CD14-positive monocyte (primary cell): Measurements from ENCODE around the gene CFAP61. TPM values are rescaled to one million over a fixed set of nuclear protein-coding genes. Genes with fewer than 3 reads are reported as not detected.
A peak's percentile ranks its signal among the peaks of the same experiment; 100 is the strongest.

Experiments used
- DNase-seq, 3 donors: peaks; one replicate each; pipeline ENCODE4 v3.0.0-alpha.2; 2011 to 2022
- H2AFZ ChIP-seq: 2 replicates; pipeline ENCODE4 v1.6.0; 2012; ENCODE audit warnings: mild to moderate bottlenecking, low read depth, low read length, inconsistent platforms; ENCODE audit not compliant: insufficient read depth, poor library complexity, severe bottlenecking
- H3K27ac ChIP-seq, 2 donors: 1 replicate in 1 of 2; 2 replicates in 1 of 2; pipeline ENCODE4 v1.5.1; 2012 to 2013; ENCODE audit warnings: low read length in 2 of 2, control low read depth in 1 of 2, inconsistent platforms in 1 of 2, low read depth in 1 of 2, mild to moderate bottlenecking in 1 of 2
- H3K27me3 ChIP-seq, 2 donors: one replicate each; pipeline versions ENCODE4 v1.6.0 to v1.6.1; 2011 to 2013; ENCODE audit warnings: low read length in 2 of 2; ENCODE audit not compliant: control insufficient read depth in 2 of 2, insufficient read depth in 2 of 2
- H3K36me3 ChIP-seq, 2 donors: replicated peaks in 1 of 2; 1 replicate in 1 of 2; 2 replicates in 1 of 2; pipeline versions ENCODE4 v1.5.1 to v1.6.1; 2012 to 2013; ENCODE audit warnings: low read length in 2 of 2, control low read depth in 1 of 2, inconsistent platforms in 1 of 2, mild to moderate bottlenecking in 1 of 2; ENCODE audit not compliant: insufficient read depth in 2 of 2, control insufficient read depth in 1 of 2
- H3K4me1 ChIP-seq, 2 donors: 1 replicate in 1 of 2; 2 replicates in 1 of 2; pipeline versions ENCODE4 v1.5.1 to v1.6.1; 2012 to 2013; ENCODE audit warnings: low read length in 2 of 2, control low read depth in 1 of 2, inconsistent platforms in 1 of 2, mild to moderate bottlenecking in 1 of 2, moderate library complexity in 1 of 2; ENCODE audit not compliant: insufficient read depth in 2 of 2, control insufficient read depth in 1 of 2
- H3K4me2 ChIP-seq: replicated peaks from 2 replicates; pipeline ENCODE3; 2012; ENCODE audit warnings: low read length, moderate library complexity, mild to moderate bottlenecking; ENCODE audit not compliant: poor library complexity, severe bottlenecking; ENCODE audit errors: extremely low read depth
- H3K4me3 ChIP-seq, 3 experiments: fragments of 200-600 bp in 1 of 3; sonication (generic) in 1 of 3; replicated peaks in 1 of 3; 1 replicate in 2 of 3; 2 replicates in 1 of 3; pipeline ENCODE4 v1.5.1; 2011 to 2013; ENCODE audit warnings: low read length in 3 of 3, mild to moderate bottlenecking in 3 of 3, control low read depth in 2 of 3, low read depth in 2 of 3, inconsistent platforms in 1 of 3, moderate library complexity in 1 of 3
- H3K79me2 ChIP-seq: 2 replicates; pipeline ENCODE4 v1.6.0; 2012; ENCODE audit warnings: mild to moderate bottlenecking, control low read depth, inconsistent platforms, low read length, moderate library complexity; ENCODE audit not compliant: insufficient read depth
- H3K9ac ChIP-seq: 2 replicates; pipeline ENCODE4 v1.6.0; 2017; ENCODE audit warnings: low read length, mild to moderate bottlenecking; ENCODE audit not compliant: insufficient read depth, poor library complexity, severe bottlenecking
- H3K9me3 ChIP-seq, 2 donors: replicated peaks in 1 of 2; 1 replicate in 1 of 2; 2 replicates in 1 of 2; pipeline versions ENCODE4 v1.5.1 to v1.6.1; 2012 to 2013; ENCODE audit warnings: low read length in 2 of 2, control low read depth in 1 of 2; ENCODE audit not compliant: control insufficient read depth in 1 of 2, insufficient read depth in 1 of 2
- H4K20me1 ChIP-seq: 2 replicates; pipeline ENCODE4 v1.6.0; 2012; ENCODE audit warnings: mild to moderate bottlenecking, low read length, control low read depth, moderate library complexity; ENCODE audit not compliant: insufficient read depth
- H3K27ac Mint-ChIP-seq, 7 donors: one replicate each; pipeline ENCODE4 v1.8.0; 2020; ENCODE audit warnings: mild to moderate bottlenecking in 7 of 7, mixed read lengths in 7 of 7, moderate library complexity in 6 of 7, inconsistent platforms in 2 of 7
- H3K27me3 Mint-ChIP-seq, 3 donors: one replicate each; pipeline ENCODE4 v1.8.0; 2021 to 2022; ENCODE audit warnings: low read depth in 3 of 3, mild to moderate bottlenecking in 3 of 3, mixed read lengths in 3 of 3, moderate library complexity in 3 of 3, inconsistent platforms in 1 of 3
- H3K36me3 Mint-ChIP-seq, 2 donors: one replicate each; pipeline ENCODE4 v1.8.0; 2020; ENCODE audit warnings: mixed read lengths in 2 of 2, inconsistent platforms in 1 of 2, mild to moderate bottlenecking in 1 of 2
- H3K4me1 Mint-ChIP-seq: one replicate; pipeline ENCODE4 v1.8.0; 2020; ENCODE audit warnings: mild to moderate bottlenecking, mixed read lengths
- H3K4me3 Mint-ChIP-seq, 2 donors: one replicate each; pipeline ENCODE4 v1.8.0; 2020; ENCODE audit warnings: mild to moderate bottlenecking in 2 of 2, mixed read lengths in 2 of 2, moderate library complexity in 1 of 2
- H3K9me3 Mint-ChIP-seq, 7 donors: one replicate each; pipeline ENCODE4 v1.8.0; 2020 to 2022; ENCODE audit warnings: mixed read lengths in 7 of 7, mild to moderate bottlenecking in 6 of 7, moderate library complexity in 6 of 7, inconsistent platforms in 2 of 7
- WGBS: methylation state at CpG from one replicate; pipeline ENCODE4 v1.1.5; 2013; ENCODE audit warnings: missing lambda C conversion rate; ENCODE audit not compliant: insufficient coverage; 5-methylcytosine and 5-hydroxymethylcytosine counted together
- intact Hi-C, 2 donors: fragments of 100-400 bp; cut with micrococcal nuclease; formaldehyde crosslinking; loops; one replicate each; pipeline versions ENCODE4 v1.15.0 to v1.15.1; 2023
- polyA plus RNA-seq, 3 donors: library from polyadenylated mRNA; depleted of rRNA in 1 of 3; unstranded in 2 of 3; stranded (reverse) in 1 of 3; fragments of 300-500 nt in 2 of 3; fragments of >200 nt in 1 of 3; fragmentation: Illumina TruSeq in 2 of 3; gene quantifications; 1 replicate in 2 of 3; 2 replicates in 1 of 3; pipeline ENCODE4 v1.2.3, GENCODE V29; 2012 to 2021
- TF ChIP-seq, protein P1 (sequence below): fragments of 200-600 bp; IDR thresholded peaks from one replicate; pipeline ENCODE4 v1.8.0; 2022; ENCODE audit warnings: antibody characterized with exemption, mild to moderate bottlenecking

CFAP61 gene
- polyA plus RNA-seq, 3 donors, result not detected

DNA sequence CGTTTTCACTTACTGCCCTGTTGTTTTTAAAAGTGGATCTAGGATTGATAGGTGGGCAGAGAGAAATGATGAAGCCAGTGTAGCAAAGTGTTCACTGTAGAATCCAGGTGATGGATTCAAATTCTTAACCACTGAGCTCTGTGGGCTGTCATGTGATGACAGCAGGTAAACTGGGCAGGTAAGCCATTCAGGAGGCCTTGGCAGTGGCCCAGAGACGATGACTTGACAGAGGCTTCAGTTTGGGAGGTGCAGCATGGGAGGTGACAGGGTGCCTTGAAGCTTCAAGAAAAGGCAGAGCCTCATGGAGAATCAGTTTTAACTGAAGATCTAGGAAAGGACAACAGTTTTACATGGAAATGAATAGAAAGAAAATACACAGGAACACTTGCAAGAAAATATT lies 33.2 kb upstream of the CFAP61 start:
- intact Hi-C loops, result no loop called here
- DNase-seq, result no peak
- Mint-ChIP-seq H3K4me1 (peaks cover 50% of the 10 kb centered on the region), H3K4me3 (no peak overlapping the region), H3K36me3 (peaks cover 8 to 34% of the 10 kb centered on the region in 2 donors), H3K27me3 (no peaks in the 10 kb centered on the region), H3K9me3 (peaks cover 0 to 2% (median 0%) of the 10 kb centered on the region in 7 donors), H3K27ac (peak overlapping the region in 5 of 7 donors; percentile 21 to 81 (median 63))
- H3K36me3 ChIP-seq, result peaks cover 12 to 29% of the 10 kb centered on the region in 2 donors
- peak overlapping the region; percentile 6 for H3K9ac ChIP-seq
- H3K79me2 ChIP-seq, result peaks cover 70% of the 10 kb centered on the region
- no peak overlapping the region for H3K4me3 ChIP-seq
- no peak overlapping the region for H2AFZ ChIP-seq
- H4K20me1 ChIP-seq, result peaks cover 48% of the 10 kb centered on the region
- peak overlapping the region in 1 of 2 donors; percentile 84 for H3K27ac ChIP-seq
- WGBS, result no CpG with 5 or more reads among the region's 2 CpGs
- no peaks in the 10 kb centered on the region for H3K27me3 ChIP-seq
- H3K4me2 ChIP-seq, result no peak overlapping the region
- H3K4me1 ChIP-seq, result peaks cover 32 to 39% of the 10 kb centered on the region in 2 donors
- no peaks in the 10 kb centered on the region for H3K9me3 ChIP-seq
- TF ChIP-seq, protein P1, sequence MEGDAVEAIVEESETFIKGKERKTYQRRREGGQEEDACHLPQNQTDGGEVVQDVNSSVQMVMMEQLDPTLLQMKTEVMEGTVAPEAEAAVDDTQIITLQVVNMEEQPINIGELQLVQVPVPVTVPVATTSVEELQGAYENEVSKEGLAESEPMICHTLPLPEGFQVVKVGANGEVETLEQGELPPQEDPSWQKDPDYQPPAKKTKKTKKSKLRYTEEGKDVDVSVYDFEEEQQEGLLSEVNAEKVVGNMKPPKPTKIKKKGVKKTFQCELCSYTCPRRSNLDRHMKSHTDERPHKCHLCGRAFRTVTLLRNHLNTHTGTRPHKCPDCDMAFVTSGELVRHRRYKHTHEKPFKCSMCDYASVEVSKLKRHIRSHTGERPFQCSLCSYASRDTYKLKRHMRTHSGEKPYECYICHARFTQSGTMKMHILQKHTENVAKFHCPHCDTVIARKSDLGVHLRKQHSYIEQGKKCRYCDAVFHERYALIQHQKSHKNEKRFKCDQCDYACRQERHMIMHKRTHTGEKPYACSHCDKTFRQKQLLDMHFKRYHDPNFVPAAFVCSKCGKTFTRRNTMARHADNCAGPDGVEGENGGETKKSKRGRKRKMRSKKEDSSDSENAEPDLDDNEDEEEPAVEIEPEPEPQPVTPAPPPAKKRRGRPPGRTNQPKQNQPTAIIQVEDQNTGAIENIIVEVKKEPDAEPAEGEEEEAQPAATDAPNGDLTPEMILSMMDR, result no peak

DNA sequence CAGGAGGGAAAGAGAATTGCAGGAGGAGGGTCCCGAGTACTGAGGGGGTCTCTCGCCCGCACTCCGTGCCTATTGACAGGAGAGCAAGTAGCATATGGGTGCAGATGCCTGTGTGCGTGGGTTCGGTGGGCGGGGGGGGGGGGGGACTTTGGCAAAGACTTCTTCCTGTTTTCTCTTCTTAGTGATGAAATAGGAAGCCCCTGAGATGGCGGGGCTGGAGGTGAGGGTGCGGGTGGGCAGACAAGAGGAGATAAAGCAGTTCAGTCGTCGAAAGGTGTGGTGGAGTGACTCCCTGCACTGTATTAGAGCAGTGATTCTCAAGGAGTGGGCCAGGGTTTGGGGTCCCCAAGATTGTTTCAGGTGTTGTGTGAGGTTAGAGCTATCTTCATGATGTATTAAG lies 31.4 kb upstream of the CFAP61 start:
- no peak overlapping the region for H3K4me2 ChIP-seq
- H3K4me3 ChIP-seq, result no peak overlapping the region
- Mint-ChIP-seq H3K4me3 (no peak overlapping the region), H3K9me3 (peaks cover 0 to 2% (median 0%) of the 10 kb centered on the region in 7 donors), H3K27me3 (no peaks in the 10 kb centered on the region), H3K36me3 (peaks cover 11 to 49% of the 10 kb centered on the region in 2 donors), H3K27ac (peak overlapping the region; percentile 18 to 78 (median 58)), H3K4me1 (peaks cover 45% of the 10 kb centered on the region)
- H3K4me1 ChIP-seq, result peaks cover 29 to 34% of the 10 kb centered on the region in 2 donors
- intact Hi-C loops, result no loop called here
- H3K79me2 ChIP-seq, result peaks cover 88% of the 10 kb centered on the region
- no peaks in the 10 kb centered on the region for H3K27me3 ChIP-seq
- no peak overlapping the region for H3K9ac ChIP-seq
- H3K36me3 ChIP-seq, result peaks cover 14 to 47% of the 10 kb centered on the region in 2 donors
- no peak for DNase-seq
- no peak overlapping the region for H3K27ac ChIP-seq
- WGBS, result no CpG with 5 or more reads among the region's 11 CpGs
- H2AFZ ChIP-seq, result no peak overlapping the region
- H3K9me3 ChIP-seq, result no peaks in the 10 kb centered on the region
- H4K20me1 ChIP-seq, result peaks cover 59% of the 10 kb centered on the region
- TF ChIP-seq, protein P1, result no peak
